GM18519 (cell line): ENCODE data around the gene AFAP1.

Experiments used
- ATAC-seq: cut with Tn5 transposase; IDR thresholded peaks from one replicate; pipeline ENCODE4 v1.9.1; 2021; ENCODE audit warnings: mild to moderate bottlenecking, moderate library complexity; ENCODE audit not compliant: unreplicated experiment, low FRiP score

The AFAP1 gene

DNA sequence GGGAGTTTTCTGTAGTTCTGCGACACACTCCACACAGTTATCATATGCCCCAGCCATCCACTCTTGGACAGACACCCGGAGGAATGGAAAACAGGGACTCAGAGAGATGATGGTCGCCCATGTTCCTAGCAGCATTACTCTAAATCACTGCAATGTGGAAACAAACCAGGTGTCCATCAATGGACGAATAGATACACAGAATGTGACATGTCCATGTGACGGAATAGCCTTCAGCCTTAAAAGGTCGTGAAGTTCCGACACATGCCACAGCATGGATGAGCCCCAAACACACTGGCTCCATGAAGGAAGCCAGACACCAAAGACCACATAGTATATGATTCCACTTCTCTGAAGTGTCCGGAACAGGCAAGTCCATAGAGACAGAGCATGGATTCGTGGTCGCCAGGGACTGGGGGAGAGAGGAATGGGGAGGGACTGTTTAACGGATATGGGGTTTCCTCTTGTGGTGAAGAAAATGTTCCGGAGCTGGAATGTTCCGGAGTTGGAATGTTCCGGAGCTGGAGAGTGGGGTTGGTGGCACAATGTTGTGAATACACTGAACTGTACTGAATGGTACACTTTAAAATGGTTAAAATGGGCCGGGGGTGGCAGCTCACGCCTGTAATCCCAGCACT is 28.7 kb upstream of the AFAP1 start:
- ATAC-seq, result no peak

DNA sequence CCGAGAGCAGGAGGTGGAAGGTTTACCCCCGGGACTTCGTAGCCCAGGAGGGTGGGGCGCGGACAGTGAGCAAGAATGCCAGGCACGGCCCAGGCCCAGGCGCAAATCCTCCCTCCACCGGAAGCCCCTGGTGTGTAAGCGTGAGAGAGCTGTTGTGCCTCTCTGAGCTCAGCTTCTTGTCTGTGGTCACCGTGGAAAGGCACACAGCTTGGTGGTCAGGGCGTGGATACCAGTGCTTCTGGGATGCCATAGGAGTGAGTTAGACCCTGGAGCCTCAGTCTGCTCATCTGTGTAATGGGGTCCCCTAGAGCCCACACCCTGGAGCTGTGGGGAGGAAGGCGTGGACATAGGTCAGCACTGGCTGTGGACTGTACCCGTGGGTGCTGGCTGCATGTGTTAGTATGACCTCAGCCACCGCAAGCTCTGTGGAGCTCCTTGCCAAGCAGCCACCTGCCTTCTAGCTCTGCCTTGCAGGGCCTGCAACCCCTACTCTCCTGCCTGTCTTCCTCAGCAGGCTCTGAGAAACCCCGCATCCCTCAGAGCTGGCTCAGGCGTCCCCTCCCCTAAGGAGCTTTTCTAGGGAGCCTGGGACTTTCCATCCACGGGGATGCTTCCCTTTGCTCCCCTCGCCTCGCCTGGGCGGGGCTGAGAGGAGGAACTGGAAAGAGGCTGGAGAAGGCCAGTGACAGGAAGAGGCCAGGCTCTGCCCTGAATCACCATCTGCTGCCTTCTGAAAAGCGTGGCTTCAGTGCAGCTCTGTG is 28.0 kb upstream of the AFAP1 start:
- no peak for ATAC-seq

DNA sequence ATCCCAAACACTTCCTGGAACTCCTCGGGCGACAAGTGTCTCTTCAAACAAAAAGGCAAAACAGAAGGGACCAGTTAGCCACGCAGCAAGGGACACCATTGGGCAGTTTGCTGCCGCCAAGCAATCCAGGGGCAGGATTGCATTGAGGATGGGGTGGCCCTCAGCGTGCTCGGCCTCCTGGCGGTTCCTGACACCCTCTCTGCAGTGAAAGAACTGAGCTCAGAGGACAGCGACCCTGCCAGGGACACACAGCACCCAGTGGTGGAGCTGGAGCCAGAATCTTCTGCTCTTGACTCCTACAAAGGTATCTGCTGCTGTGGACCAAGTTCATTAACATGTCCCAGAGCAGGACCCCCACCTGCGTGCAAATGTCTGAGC is 27.4 kb upstream of the AFAP1 start:
- ATAC-seq, result no peak

- ATAC-seq, result no peak
Measured at GRCh38 chr4:7966281-7967062, 26.8 kb upstream of the AFAP1 start.

DNA sequence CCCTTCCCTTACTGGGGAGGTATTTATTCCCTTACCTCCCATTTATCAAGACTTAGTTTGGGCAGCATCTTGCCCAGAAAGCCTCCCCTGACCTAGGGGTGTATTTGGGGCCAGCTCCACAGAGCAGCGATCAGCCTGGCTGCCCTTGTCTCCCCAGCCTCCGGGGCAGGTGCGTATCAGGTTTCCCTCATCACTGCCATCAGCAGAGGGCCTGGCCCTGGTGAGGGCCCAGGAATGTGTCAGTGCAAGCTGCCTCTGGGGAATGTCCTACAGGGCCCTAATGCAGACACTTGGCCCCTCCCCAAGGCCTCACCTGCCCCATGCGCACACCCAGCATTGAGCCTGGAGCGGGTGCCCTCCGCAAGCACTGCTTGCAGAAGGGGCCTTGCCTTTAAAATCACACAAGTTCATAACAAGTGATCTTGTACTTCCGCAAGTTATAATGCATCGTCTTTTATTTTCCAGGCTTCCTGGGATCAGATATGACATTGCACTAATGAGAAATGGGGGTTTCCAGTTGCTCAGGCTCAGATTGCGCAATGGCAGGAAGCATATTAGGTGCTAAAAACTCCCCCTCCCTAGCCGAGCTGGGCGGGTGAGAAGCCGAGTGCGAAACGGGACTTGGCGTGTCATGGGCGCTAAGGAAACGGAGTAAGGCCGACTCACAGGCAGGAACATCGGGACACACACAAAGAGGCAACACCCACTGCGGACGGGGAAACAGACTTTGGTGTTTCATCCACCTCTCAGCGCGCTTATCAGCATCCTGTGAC is 25.4 kb upstream of the AFAP1 start:
- no peak for ATAC-seq

GRCh38 chr4:7964459-7964858 is 24.8 kb upstream of the AFAP1 start:
- ATAC-seq, result no peak

DNA sequence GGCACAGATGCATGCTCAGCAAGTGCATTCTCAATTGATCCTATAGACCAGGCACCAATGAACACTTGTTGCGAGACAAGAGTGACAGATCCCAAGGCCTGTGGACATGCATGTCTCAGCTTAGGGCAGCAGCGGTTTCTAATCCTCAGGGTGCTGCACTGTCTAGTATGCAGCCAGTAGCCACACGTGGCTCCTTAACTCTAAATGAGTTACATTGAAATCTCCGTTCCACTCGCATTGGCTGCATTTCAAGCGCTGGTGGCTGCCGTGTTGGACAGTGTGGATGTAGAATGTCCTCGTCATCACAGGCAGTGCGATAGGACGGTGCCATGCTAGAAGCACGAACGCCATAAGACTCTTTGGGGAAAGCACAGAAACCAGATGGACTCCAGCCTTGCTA is 24.0 kb upstream of the AFAP1 start:
- no peak for ATAC-seq

- ATAC-seq, result no peak
Measured at GRCh38 chr4:7962609-7963508, 23.2 kb upstream of the AFAP1 start.

DNA sequence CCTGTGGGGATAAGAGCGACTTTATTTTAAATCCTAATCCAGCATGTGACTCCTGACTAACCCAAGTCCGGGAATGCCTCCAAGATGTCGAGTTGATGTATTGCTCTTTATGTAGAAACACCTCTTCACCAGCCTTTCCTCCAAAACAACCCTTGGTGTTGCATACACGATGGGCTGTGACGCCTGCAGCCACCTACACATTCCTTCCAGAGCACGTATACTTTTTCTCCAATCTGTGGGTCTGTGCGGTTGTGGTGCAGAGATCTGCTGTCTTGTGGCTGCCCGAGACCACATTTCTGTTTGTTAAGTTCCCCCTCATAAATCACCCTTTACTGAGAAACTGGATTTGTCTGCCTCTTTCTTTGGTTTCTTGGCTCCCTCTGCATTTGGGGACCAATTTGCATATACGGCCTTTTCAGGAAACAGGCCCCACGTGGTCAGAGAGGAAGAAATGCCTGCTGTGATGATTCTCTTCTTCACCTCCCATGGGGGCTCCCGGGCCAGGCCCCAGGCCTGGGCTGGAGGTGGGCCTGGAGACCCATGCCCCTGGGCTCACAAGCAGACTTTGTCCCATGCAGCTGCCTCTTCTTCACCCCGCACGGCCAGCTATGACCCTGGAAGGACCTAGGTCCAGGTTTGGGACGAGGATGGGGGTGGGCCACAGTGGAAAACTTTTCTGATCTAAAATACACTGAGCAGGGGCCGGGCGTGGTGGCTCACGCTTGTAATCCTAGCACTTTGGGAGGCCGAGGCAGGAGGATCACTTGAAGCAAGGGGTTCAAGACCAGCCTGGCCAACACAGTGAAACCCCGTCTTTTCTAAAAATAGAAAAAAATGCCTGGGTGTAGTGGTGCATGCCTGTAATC is 21.4 kb upstream of the AFAP1 start:
- no peak for ATAC-seq

- no peak for ATAC-seq
Measured at GRCh38 chr4:7960017-7960789, 20.5 kb upstream of the AFAP1 start.

GRCh38 chr4:7959078-7959477 is 19.4 kb upstream of the AFAP1 start:
- no peak for ATAC-seq

- no peak for ATAC-seq
Measured at GRCh38 chr4:7956934-7957656, 17.4 kb upstream of the AFAP1 start.

GRCh38 chr4:7956270-7956808 is 16.7 kb upstream of the AFAP1 start:
- no peak for ATAC-seq

DNA sequence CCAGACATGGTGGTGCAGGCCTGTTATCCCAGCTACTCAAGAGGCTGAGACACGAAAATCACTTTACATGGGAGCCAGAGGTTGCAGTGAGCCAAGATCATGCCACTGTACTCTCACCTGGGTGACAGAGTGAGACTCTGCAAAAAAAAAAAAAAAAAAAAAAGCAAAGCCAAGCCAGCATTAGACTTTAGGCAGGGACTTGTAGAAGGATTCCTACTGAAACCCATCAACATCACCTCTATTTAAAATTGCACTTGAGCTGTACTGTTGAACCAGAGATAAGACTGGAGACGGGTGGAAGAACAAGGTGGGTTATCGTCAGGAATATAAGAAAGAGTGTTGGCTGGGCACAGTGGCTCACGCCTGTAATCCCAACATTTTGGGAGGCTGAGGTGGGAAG is 15.7 kb upstream of the AFAP1 start:
- no peak for ATAC-seq

DNA sequence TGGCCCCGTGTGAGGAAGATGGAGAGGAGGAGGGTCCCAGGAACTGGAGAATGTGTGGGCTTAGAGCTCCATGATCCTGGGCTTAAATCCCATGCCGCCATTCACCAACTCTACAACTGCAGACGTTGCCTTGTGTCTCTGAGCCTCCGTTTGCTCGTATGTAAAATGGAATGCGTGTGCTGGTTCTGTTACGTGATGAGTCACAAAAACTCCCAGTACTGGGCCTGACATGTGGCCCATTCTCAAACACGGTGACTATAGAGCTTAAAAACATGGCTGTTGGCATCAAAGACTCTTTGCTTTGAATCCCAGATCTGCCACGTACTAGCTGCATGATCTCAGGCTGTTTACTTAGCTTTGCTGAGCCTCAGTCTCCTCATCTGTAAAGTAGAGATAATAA is 13.0 kb upstream of the AFAP1 start:
- ATAC-seq, result no peak

DNA sequence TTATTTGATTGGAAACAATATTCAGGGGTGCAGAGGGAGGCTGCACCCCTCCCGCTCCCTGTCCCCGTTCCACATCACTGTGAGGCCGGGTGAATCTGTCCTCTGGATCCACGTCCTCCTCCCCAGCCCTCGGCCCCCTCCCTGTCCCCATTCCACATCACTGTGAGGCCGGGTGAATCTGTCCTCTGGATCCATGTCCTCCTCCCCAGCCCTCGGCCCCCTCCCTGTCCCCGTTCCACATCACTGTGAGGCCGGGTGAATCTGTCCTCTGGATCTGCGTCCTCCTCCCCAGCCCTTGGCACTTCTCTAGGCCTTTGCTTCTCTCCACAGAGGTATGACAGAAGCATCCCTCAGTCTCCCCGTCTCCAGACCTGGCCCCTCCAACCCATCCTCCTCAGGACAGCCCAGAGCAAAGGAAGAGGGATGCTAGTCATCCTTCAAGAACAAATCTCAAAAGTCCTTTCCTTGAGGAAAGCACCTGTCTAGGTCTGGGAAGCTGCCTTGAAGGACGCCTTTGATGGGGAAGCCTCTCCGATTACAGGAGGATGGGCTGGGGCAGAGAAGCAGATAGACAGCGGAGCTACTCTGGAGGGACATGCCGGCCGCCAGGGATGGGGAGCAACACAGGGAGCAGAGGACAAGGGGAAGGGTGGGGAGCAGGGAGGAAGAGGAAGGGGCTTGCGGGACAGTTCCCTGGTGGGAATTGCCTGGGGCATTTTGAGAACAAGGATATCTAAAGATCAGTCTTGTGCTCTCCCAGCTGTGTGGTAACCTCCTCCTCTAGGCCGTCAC is 10.8 kb upstream of the AFAP1 start:
- ATAC-seq, result no peak

GRCh38 chr4:7949759-7950158 is 10.1 kb upstream of the AFAP1 start:
- no peak for ATAC-seq
